HG03342 (cell line): ENCODE results near the gene APPBP2.
"Not testable (repeated sequence)": the region's sequence is repeated elsewhere in the genome, so short reads cannot be mapped to it uniquely, and the experiment has no call there.

Experiments
- ATAC-seq: cut with Tn5 transposase; IDR thresholded peaks from one replicate; pipeline ENCODE4 v1.9.1; 2021; ENCODE audit warnings: mild to moderate bottlenecking, moderate library complexity; ENCODE audit not compliant: unreplicated experiment

APPBP2 gene

GRCh38 chr17:60534613-60535157, 8.6 kb upstream of the APPBP2 start:
- ATAC-seq = no peak

- ATAC-seq = no peak
Measured at GRCh38 chr17:60534010-60534555, 8.0 kb upstream of the APPBP2 start.

- ATAC-seq = no peak
Measured at GRCh38 chr17:60529806-60530205, 3.8 kb upstream of the APPBP2 start.

- no peak for ATAC-seq
Measured at GRCh38 chr17:60528828-60529227, 2.8 kb upstream of the APPBP2 start.

GRCh38 chr17:60527701-60528100, 1.7 kb upstream of the APPBP2 start:
- no peak for ATAC-seq

- no peak for ATAC-seq
Measured at GRCh38 chr17:60526726-60527125, 684 bp upstream of the APPBP2 start.

GRCh38 chr17:60525328-60525684, 736 bp downstream of the APPBP2 start:
- no peak for ATAC-seq

- ATAC-seq = no peak
Measured at GRCh38 chr17:60524463-60525327, 1.3 kb downstream of the APPBP2 start.

GRCh38 chr17:60523822-60524221, 2.2 kb downstream of the APPBP2 start:
- no peak for ATAC-seq

- ATAC-seq = no peak
Measured at GRCh38 chr17:60522889-60523626, 3.0 kb downstream of the APPBP2 start.

GRCh38 chr17:60519795-60520194, 6.2 kb downstream of the APPBP2 start:
- no peak for ATAC-seq

- ATAC-seq = not testable (repeated sequence)
Measured at GRCh38 chr17:60515683-60516082, 10.4 kb downstream of the APPBP2 start.

GRCh38 chr17:60515199-60515598, 10.8 kb downstream of the APPBP2 start:
- not testable (repeated sequence) for ATAC-seq

- ATAC-seq = no peak
Measured at GRCh38 chr17:60514500-60514899, 11.5 kb downstream of the APPBP2 start.

- no peak for ATAC-seq
Measured at GRCh38 chr17:60514053-60514452, 12.0 kb downstream of the APPBP2 start.

- no peak for ATAC-seq
Measured at GRCh38 chr17:60513014-60513413, 13.0 kb downstream of the APPBP2 start.

- ATAC-seq = no peak
Measured at GRCh38 chr17:60510723-60511122, 15.3 kb downstream of the APPBP2 start.

GRCh38 chr17:60510031-60510430, 16.0 kb downstream of the APPBP2 start:
- no peak for ATAC-seq

- ATAC-seq = no peak
Measured at GRCh38 chr17:60508384-60508980, 17.6 kb downstream of the APPBP2 start.

GRCh38 chr17:60506312-60506711, 19.7 kb downstream of the APPBP2 start:
- no peak for ATAC-seq

- no peak for ATAC-seq
Measured at GRCh38 chr17:60502145-60502544, 23.9 kb downstream of the APPBP2 start.
